HG03571 (cell line): ENCODE data around the gene KSR2.
"Not testable (repeated sequence)": the region's sequence is repeated elsewhere in the genome, so short reads cannot be mapped to it uniquely, and the experiment has no call there.

ENCODE experiments used
- ATAC-seq: cut with Tn5 transposase; IDR thresholded peaks from one replicate; pipeline ENCODE4 v1.9.1; 2021; ENCODE audit not compliant: unreplicated experiment

KSR2 gene

GRCh38 chr12:117860111-117860510, 108.7 kb downstream of the KSR2 start:
- ATAC-seq = no peak

- no peak for ATAC-seq
These were observed 110.9 kb downstream of the KSR2 start for GRCh38 chr12:117857632-117858612.

DNA sequence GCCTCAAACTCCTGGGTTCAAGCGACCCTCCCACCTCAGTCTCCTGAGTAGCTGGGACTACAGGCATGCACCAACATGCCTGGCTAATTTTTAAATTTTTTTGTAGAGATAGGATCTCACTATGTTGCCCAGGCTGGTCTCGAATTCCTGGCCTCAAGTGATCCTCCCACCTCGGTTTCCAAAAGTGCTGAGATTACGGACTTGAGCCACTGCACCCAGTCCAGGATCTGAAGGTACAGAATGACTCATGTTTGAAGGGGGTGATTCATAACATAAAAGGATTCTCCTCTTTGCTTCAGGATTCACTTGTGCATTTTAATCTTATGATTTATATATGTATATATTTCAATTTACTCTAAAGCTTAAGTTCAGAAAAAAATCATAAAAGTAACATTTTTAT, 111.7 kb downstream of the KSR2 start:
- not testable (repeated sequence) for ATAC-seq

GRCh38 chr12:117855165-117855564, 113.6 kb downstream of the KSR2 start:
- no peak for ATAC-seq

DNA sequence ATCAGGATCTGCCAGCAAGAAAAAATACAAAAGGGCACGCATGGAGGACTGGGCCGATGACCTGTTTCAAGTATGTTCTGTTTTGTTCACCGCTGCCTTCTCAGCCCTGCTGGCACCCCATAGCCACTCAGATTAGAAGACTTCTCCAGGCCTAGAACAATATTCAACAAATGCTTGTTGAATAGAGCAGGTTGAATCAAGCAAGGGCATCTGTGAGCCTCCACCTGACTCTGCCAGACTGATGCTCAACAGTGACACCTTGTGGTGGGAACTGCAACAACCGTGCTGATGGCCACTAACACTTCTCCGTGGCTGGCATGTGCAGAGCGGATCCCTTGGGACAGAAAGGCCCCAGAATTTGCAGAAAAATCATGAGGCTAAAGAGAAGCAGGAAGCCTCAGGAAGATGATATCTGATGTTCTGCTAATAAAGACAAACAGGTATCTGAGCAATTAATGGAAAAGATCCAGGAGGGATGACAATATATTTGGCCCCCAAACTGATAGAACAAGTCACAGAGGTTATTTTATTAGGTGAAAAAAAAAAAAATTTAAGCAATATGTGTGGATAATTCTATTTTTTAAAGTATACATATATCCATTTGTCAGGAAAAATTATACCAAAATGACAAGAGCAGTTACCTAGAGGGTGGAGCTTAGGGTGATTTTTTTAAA, 114.3 kb downstream of the KSR2 start:
- no peak for ATAC-seq

DNA sequence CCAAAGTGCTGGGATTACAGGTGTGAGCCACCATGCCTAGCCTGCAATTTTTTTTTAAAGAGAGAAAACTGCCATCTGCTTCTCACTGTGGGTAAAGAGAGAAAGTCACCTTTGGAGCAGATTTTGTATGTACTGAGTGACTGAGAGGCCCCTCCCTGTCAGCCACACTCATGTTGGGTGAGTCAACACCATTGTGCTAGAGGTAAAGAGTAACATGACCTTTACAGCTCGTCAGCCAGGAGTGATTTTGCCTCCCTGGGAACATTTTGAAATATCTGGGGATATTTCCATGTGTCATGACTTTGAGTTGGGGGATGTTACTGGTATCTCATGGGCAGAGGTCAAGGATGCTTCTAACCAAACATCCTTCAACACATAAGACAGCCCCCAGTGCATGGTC, 115.2 kb downstream of the KSR2 start:
- no peak for ATAC-seq

DNA sequence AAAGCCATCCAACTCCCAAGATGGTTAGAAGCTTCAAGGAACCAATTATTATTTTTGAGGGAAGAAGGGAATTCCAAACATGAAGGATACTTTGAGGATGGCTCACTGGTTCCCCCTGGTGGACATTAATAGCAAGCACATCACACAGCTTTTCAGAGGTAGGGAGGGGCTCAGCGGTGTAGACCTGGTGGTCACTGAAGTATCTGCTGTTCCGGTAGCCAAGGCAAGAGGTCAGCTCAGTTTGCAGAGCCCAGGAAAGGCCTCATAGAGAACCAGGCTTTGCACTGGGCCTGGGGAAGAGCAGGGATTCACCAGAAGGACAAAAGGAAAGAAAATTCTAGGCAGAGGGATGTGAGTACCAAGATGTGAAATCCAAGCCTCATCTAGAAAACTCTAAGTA, 118.7 kb downstream of the KSR2 start:
- no peak for ATAC-seq

- ATAC-seq = no peak
These were observed 121.4 kb downstream of the KSR2 start for GRCh38 chr12:117847371-117847770.

GRCh38 chr12:117845271-117845904, 123.4 kb downstream of the KSR2 start:
- no peak for ATAC-seq

DNA sequence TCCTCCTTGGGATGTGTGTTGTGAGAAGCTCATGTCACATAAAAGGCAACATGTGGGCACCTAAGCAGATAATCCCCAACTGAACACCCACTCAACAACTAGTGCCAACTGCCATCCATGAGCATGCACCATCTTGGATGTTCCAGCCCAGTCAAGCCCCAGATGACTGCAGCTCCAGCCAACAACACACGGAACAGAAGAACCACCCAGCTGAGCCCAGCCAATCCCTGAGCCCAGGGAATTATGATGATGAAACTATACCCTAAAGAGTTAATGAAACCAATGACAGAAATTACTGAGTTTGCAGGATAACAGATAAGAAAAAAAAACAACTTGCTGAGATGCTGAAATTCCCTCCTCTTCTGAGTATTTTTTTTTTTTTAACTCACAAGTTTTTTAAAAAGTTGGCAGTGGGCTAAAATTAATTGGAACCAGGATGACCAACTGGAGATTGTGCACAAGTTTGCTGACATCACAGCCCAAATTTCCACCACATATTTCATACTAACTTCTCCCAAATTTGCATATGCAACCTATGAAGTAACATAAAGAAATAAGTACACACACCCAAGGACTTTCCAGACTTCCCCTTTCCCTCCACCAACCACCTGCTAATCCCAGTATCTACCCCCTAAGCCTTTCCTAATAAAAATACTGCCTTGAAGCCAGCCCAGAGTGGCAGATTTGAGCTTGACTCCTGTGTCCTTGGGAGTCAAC, 124.5 kb downstream of the KSR2 start:
- ATAC-seq = no peak

DNA sequence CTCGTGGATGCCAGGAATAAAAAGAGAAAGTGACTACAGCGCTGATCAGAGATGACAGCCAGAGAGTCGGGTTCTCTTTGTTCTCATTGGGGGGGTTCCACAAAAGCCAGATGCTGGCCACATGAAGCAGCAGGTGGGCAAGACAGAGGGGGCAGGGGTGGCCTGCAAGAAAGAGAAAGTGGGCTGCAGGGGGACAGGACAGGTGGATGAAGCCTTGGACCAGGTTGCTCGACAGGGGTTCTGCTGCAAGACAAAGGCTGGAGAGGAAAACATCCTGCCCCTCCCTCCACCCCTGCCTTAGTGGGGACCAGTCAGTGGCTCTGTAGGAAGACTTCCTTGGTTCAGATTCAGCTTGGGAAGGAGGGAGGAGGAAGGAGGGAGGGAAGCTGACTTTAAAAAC, 126.2 kb downstream of the KSR2 start:
- no peak for ATAC-seq

GRCh38 chr12:117842220-117842619, 126.6 kb downstream of the KSR2 start:
- ATAC-seq = no peak

- no peak for ATAC-seq
These were observed 131.1 kb downstream of the KSR2 start for GRCh38 chr12:117837737-117838050.

DNA sequence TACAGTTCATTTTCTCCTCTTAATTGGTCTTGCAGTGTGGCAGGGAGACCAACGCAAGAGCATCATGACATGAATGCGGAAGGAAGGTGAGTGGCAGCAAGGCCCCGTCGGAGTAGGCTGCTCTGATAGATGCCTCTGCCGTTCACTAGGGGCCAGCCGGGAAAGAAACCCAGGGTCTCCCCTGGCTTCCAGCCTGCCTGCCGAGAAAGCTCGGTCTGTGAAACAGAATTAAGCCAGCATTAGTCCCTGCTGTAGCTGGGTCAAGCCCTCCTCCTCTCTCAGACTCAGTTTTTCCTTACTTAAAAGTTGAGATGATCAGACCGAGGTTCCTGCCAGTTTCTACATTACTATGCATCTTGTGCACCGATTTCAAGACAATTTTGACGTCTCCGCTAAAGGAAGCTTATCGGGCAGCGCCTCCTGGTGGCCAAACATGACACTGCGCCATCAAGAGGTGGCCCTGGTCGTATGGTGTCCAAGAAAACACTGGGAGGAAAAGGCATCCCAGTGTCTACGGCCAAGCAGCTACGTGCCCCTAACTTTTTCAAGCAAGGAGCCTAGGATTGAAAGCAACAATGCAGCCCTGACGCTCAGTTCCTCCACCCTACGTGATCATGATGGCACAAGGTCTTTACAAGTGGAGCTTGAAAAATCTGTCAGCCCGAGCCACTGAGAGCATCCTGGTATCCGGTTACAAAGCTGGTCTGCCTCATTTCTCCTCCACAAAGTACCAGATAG, 131.6 kb downstream of the KSR2 start:
- ATAC-seq = no peak

GRCh38 chr12:117836476-117836875, 132.3 kb downstream of the KSR2 start:
- ATAC-seq = no peak

GRCh38 chr12:117835156-117835555, 133.6 kb downstream of the KSR2 start:
- ATAC-seq = no peak

- ATAC-seq = no peak
These were observed 136.0 kb downstream of the KSR2 start for GRCh38 chr12:117832459-117833457.

DNA sequence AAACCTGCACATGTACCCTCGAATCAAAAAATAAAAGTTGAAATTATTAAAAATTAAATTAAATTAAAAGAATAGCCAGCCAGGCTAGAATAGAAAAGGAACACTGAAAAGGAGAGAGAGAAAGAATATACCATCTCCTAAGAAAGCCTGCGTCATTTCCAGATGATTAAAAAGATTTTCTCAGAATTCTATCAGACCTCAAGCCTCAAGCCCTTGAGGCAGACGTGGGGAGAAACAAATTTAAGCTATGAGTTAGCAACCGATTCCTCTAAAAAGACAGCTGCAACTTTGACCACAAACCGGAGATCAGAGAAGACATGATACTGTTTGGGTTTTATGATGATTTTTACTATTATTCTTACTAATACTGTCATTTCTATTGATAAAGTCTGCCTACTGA, 138.3 kb downstream of the KSR2 start:
- ATAC-seq = no peak

DNA sequence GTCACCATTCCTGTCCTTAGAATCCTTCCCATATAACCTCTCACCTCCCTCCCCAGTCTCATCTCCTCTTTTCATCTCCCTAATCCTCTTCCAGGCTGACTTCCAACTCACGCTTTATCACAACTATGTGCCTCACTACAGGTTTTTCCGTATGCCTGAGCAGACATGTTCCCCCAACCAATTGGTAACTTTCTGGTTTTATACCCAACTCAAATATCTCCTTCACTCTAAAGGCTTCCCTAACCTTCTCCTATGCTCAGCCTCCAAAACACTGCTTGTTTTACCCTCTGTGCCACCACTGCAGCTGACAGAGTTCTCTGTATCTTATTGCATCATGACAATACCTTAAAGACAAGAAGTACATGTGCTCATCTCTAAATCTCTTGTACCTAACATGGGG, 139.7 kb downstream of the KSR2 start:
- no peak for ATAC-seq
